CD14-positive monocyte (primary cell): ENCODE data around the gene ZNF430. TPM values are rescaled to one million over a fixed set of nuclear protein-coding genes. Genes with fewer than 3 reads are reported as not detected.
A peak's percentile ranks its signal among the peaks of the same experiment; 100 is the strongest.

Source experiments
- DNase-seq, 3 donors: peaks; one replicate each; pipeline ENCODE4 v3.0.0-alpha.2; 2011 to 2022
- H2AFZ ChIP-seq: 2 replicates; pipeline ENCODE4 v1.6.0; 2012; ENCODE audit warnings: mild to moderate bottlenecking, low read depth, low read length, inconsistent platforms; ENCODE audit not compliant: insufficient read depth, poor library complexity, severe bottlenecking
- H3K27ac ChIP-seq, 2 donors: 1 replicate in 1 of 2; 2 replicates in 1 of 2; pipeline ENCODE4 v1.5.1; 2012 to 2013; ENCODE audit warnings: low read length in 2 of 2, control low read depth in 1 of 2, inconsistent platforms in 1 of 2, low read depth in 1 of 2, mild to moderate bottlenecking in 1 of 2
- H3K27me3 ChIP-seq, 2 donors: one replicate each; pipeline versions ENCODE4 v1.6.0 to v1.6.1; 2011 to 2013; ENCODE audit warnings: low read length in 2 of 2; ENCODE audit not compliant: control insufficient read depth in 2 of 2, insufficient read depth in 2 of 2
- H3K36me3 ChIP-seq, 2 donors: replicated peaks in 1 of 2; 1 replicate in 1 of 2; 2 replicates in 1 of 2; pipeline versions ENCODE4 v1.5.1 to v1.6.1; 2012 to 2013; ENCODE audit warnings: low read length in 2 of 2, control low read depth in 1 of 2, inconsistent platforms in 1 of 2, mild to moderate bottlenecking in 1 of 2; ENCODE audit not compliant: insufficient read depth in 2 of 2, control insufficient read depth in 1 of 2
- H3K4me1 ChIP-seq, 2 donors: 1 replicate in 1 of 2; 2 replicates in 1 of 2; pipeline versions ENCODE4 v1.5.1 to v1.6.1; 2012 to 2013; ENCODE audit warnings: low read length in 2 of 2, control low read depth in 1 of 2, inconsistent platforms in 1 of 2, mild to moderate bottlenecking in 1 of 2, moderate library complexity in 1 of 2; ENCODE audit not compliant: insufficient read depth in 2 of 2, control insufficient read depth in 1 of 2
- H3K4me2 ChIP-seq: replicated peaks from 2 replicates; pipeline ENCODE3; 2012; ENCODE audit warnings: low read length, moderate library complexity, mild to moderate bottlenecking; ENCODE audit not compliant: poor library complexity, severe bottlenecking; ENCODE audit errors: extremely low read depth
- H3K4me3 ChIP-seq, 3 experiments: fragments of 200-600 bp in 1 of 3; sonication (generic) in 1 of 3; replicated peaks in 1 of 3; 1 replicate in 2 of 3; 2 replicates in 1 of 3; pipeline ENCODE4 v1.5.1; 2011 to 2013; ENCODE audit warnings: low read length in 3 of 3, mild to moderate bottlenecking in 3 of 3, control low read depth in 2 of 3, low read depth in 2 of 3, inconsistent platforms in 1 of 3, moderate library complexity in 1 of 3
- H3K79me2 ChIP-seq: 2 replicates; pipeline ENCODE4 v1.6.0; 2012; ENCODE audit warnings: mild to moderate bottlenecking, control low read depth, inconsistent platforms, low read length, moderate library complexity; ENCODE audit not compliant: insufficient read depth
- H3K9ac ChIP-seq: 2 replicates; pipeline ENCODE4 v1.6.0; 2017; ENCODE audit warnings: low read length, mild to moderate bottlenecking; ENCODE audit not compliant: insufficient read depth, poor library complexity, severe bottlenecking
- H3K9me3 ChIP-seq, 2 donors: replicated peaks in 1 of 2; 1 replicate in 1 of 2; 2 replicates in 1 of 2; pipeline versions ENCODE4 v1.5.1 to v1.6.1; 2012 to 2013; ENCODE audit warnings: low read length in 2 of 2, control low read depth in 1 of 2; ENCODE audit not compliant: control insufficient read depth in 1 of 2, insufficient read depth in 1 of 2
- H4K20me1 ChIP-seq: 2 replicates; pipeline ENCODE4 v1.6.0; 2012; ENCODE audit warnings: mild to moderate bottlenecking, low read length, control low read depth, moderate library complexity; ENCODE audit not compliant: insufficient read depth
- H3K27ac Mint-ChIP-seq, 7 donors: one replicate each; pipeline ENCODE4 v1.8.0; 2020; ENCODE audit warnings: mild to moderate bottlenecking in 7 of 7, mixed read lengths in 7 of 7, moderate library complexity in 6 of 7, inconsistent platforms in 2 of 7
- H3K27me3 Mint-ChIP-seq, 3 donors: one replicate each; pipeline ENCODE4 v1.8.0; 2021 to 2022; ENCODE audit warnings: low read depth in 3 of 3, mild to moderate bottlenecking in 3 of 3, mixed read lengths in 3 of 3, moderate library complexity in 3 of 3, inconsistent platforms in 1 of 3
- H3K36me3 Mint-ChIP-seq, 2 donors: one replicate each; pipeline ENCODE4 v1.8.0; 2020; ENCODE audit warnings: mixed read lengths in 2 of 2, inconsistent platforms in 1 of 2, mild to moderate bottlenecking in 1 of 2
- H3K4me1 Mint-ChIP-seq: one replicate; pipeline ENCODE4 v1.8.0; 2020; ENCODE audit warnings: mild to moderate bottlenecking, mixed read lengths
- H3K4me3 Mint-ChIP-seq, 2 donors: one replicate each; pipeline ENCODE4 v1.8.0; 2020; ENCODE audit warnings: mild to moderate bottlenecking in 2 of 2, mixed read lengths in 2 of 2, moderate library complexity in 1 of 2
- H3K9me3 Mint-ChIP-seq, 7 donors: one replicate each; pipeline ENCODE4 v1.8.0; 2020 to 2022; ENCODE audit warnings: mixed read lengths in 7 of 7, mild to moderate bottlenecking in 6 of 7, moderate library complexity in 6 of 7, inconsistent platforms in 2 of 7
- CTCF ChIP-seq: fragments of 200-600 bp; IDR thresholded peaks from one replicate; pipeline ENCODE4 v1.8.0; 2022; ENCODE audit warnings: antibody characterized with exemption, mild to moderate bottlenecking
- WGBS: methylation state at CpG from one replicate; pipeline ENCODE4 v1.1.5; 2013; ENCODE audit warnings: missing lambda C conversion rate; ENCODE audit not compliant: insufficient coverage; 5-methylcytosine and 5-hydroxymethylcytosine counted together
- intact Hi-C, 2 donors: fragments of 100-400 bp; cut with micrococcal nuclease; formaldehyde crosslinking; loops; one replicate each; pipeline versions ENCODE4 v1.15.0 to v1.15.1; 2023
- polyA plus RNA-seq, 3 donors: library from polyadenylated mRNA; depleted of rRNA in 1 of 3; unstranded in 2 of 3; stranded (reverse) in 1 of 3; fragments of 300-500 nt in 2 of 3; fragments of >200 nt in 1 of 3; fragmentation: Illumina TruSeq in 2 of 3; gene quantifications; 1 replicate in 2 of 3; 2 replicates in 1 of 3; pipeline ENCODE4 v1.2.3, GENCODE V29; 2012 to 2021

ZNF430 gene
- polyA plus RNA-seq, 3 donors = 5.7 to 11.6 (median 8.8) TPM

- Mint-ChIP-seq H3K27ac (peak within 1 kb of the TSS; percentile 88 to 99 (median 98)), H3K9me3 (peaks cover 3 to 34% (median 15%) of the 10 kb centered on the region in 7 donors), H3K4me1 (peaks cover 6% of the 10 kb centered on the region), H3K27me3 (no peaks in the 10 kb centered on the region), H3K4me3 (peak within 1 kb of the TSS; percentile 97), H3K36me3 (peaks cover 20 to 34% of the 10 kb centered on the region in 2 donors)
- Histone ChIP-seq H3K27me3 (no peaks in the 10 kb centered on the region), H3K9me3 (peaks cover 0 to 24% of the 10 kb centered on the region in 2 donors), H3K36me3 (peaks cover 0 to 13% of the 10 kb centered on the region in 2 donors), H4K20me1 (no peaks in the 10 kb centered on the region), H3K4me1 (peaks cover 0 to 7% of the 10 kb centered on the region in 2 donors), H2AFZ (peak within 1 kb of the TSS; percentile 88), H3K4me2 (peak within 1 kb of the TSS; percentile 71), H3K4me3 (peak within 1 kb of the TSS; percentile 57 to 90 (median 86)), H3K79me2 (peaks cover 17% of the 10 kb centered on the region), H3K9ac (peak within 1 kb of the TSS; percentile 86), H3K27ac (peak within 1 kb of the TSS; percentile 80 to 91)
- peak; percentile 71 to 80 (median 78) for DNase-seq
- intact Hi-C loops = loop anchor here in 1 of 2 donors (5.0 kb wide), 1 partner anchor 60 kb away; the partner anchor contains the start of gene ZNF430
- WGBS = 0% methylated on average over 27 of the region's 38 CpGs
- no peak for TF ChIP-seq CTCF
Observed at GRCh38 chr19:21082011-21082975, 61.8 kb downstream of the ZNF430 start, which contains the start of gene ZNF714. Gene ZNF714, plus strand, starts transcription at chr19:21082203. Its CDS starts 16,066 bp downstream, at chr19:21098269.

GRCh38 chr19:21084343-21084742 is 63.9 kb downstream of the ZNF430 start:
- intact Hi-C loops = loop anchor here in 1 of 2 donors (2.0 to 5.0 kb wide), 2 partner anchors 60 to 62 kb away; partner anchors contain the start of gene ZNF430
- Histone ChIP-seq H3K27ac (no peak overlapping the region), H3K36me3 (peaks cover 0 to 23% of the 10 kb centered on the region in 2 donors), H3K9me3 (peaks cover 0 to 18% of the 10 kb centered on the region in 2 donors), H3K4me2 (no peak overlapping the region), H2AFZ (no peak overlapping the region), H3K4me3 (no peak overlapping the region), H3K9ac (no peak overlapping the region), H3K4me1 (peaks cover 0 to 7% of the 10 kb centered on the region in 2 donors), H3K79me2 (peaks cover 17% of the 10 kb centered on the region), H4K20me1 (no peaks in the 10 kb centered on the region), H3K27me3 (no peaks in the 10 kb centered on the region)
- Mint-ChIP-seq H3K4me3 (no peak overlapping the region), H3K4me1 (peaks cover 6% of the 10 kb centered on the region), H3K27me3 (no peaks in the 10 kb centered on the region), H3K9me3 (peaks cover 3 to 20% (median 11%) of the 10 kb centered on the region in 7 donors), H3K27ac (peak overlapping the region in 1 of 7 donors; percentile 24), H3K36me3 (peaks cover 17 to 41% of the 10 kb centered on the region in 2 donors)
- no peak for TF ChIP-seq CTCF
- no peak for DNase-seq
- WGBS = no CpG with 5 or more reads among the region's 1 CpG
